Stimulated activated naive CD8-positive, alpha-beta T cell treated with anti-CD3 and anti-CD28 coated beads, Interleukin-15, amount 100 ng/mL, for 72 hours (primary cell): ENCODE data around the gene PDE6B.
A peak's percentile ranks its signal among the peaks of the same experiment; 100 is the strongest.
"Not testable (repeated sequence)": the region's sequence is repeated elsewhere in the genome, so short reads cannot be mapped to it uniquely, and the experiment has no call there.

ENCODE experiments used
- ATAC-seq: fragments of 150-1000 bp; cut with Tn5 transposase; 2 replicates; pipeline ENCODE4 v1.10.0; 2021; ENCODE audit warnings: mild to moderate bottlenecking, moderate library complexity
- DNase-seq, 2 donors: peaks; one replicate each; pipeline ENCODE4 v3.0.0; 2021 to 2022
- H3K27ac Mint-ChIP-seq, 2 donors: one replicate each; pipeline ENCODE4 v1.8.0; 2022; ENCODE audit warnings: mild to moderate bottlenecking in 2 of 2, mixed read lengths in 2 of 2, moderate library complexity in 2 of 2
- H3K27me3 Mint-ChIP-seq: one replicate; pipeline ENCODE4 v1.8.0; 2022; ENCODE audit warnings: mixed read lengths
- H3K4me1 Mint-ChIP-seq: one replicate; pipeline ENCODE4 v1.8.0; 2022; ENCODE audit warnings: mild to moderate bottlenecking, mixed read lengths
- H3K4me3 Mint-ChIP-seq, 2 donors: one replicate each; pipeline ENCODE4 v1.8.0; 2022; ENCODE audit warnings: mild to moderate bottlenecking in 2 of 2, mixed read lengths in 2 of 2, moderate library complexity in 1 of 2
- H3K9me3 Mint-ChIP-seq, 2 donors: one replicate each; pipeline ENCODE4 v1.8.0; 2022; ENCODE audit warnings: mixed read lengths in 2 of 2

The PDE6B gene

DNA sequence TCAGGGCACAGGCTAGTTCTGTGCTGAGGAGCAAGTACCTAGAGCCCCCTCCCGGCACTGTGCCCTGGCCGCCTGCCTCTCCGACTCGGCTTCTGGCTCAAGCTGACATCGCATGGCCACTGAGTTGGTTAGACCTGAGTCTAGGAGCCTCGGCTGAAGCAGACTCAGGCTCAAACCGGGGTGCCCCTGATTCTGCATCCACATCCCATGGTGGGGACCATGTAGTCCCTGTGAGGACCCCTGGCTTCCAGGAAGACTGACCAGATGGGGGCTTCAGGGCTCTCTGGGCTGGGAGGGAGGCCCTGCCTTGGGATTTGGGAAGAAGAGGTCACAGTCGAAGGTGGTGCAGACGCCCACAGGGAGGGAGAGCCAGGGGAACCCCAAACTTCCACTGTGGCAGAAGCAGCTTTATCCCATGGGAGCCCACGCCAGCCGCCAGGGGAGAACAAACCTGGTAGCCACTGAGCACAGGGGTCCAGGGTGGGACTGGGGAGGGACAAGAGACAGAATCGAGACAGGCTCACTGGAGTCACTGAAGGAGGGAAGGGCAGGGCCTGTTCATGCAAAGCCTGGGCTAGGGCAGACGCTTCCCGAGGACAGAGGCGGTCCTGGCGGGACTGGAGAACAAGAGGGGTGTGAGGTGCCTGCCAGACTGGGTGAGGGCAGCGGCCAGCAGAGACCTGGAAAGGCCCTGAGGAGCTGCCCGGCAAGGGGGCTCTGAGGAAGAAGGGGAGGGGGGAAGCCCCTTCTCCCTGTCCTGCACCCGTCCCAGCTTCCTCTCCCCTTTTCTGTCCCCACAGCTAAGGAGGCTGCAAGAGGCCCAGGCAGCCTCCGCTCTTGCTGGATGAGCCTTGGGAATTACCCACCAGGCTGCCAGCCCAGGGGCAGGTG lies 1.1 kb downstream of the PDE6B start:
- ATAC-seq: no peak
- no peak for DNase-seq
- H3K4me3 Mint-ChIP-seq: no peak overlapping the region
- no peaks in the 10 kb centered on the region for H3K4me1 Mint-ChIP-seq
- H3K27me3 Mint-ChIP-seq: peaks cover 32% of the 10 kb centered on the region
- H3K27ac Mint-ChIP-seq: no peak overlapping the region
- H3K9me3 Mint-ChIP-seq: peaks cover 4 to 5% of the 10 kb centered on the region in 2 donors

DNA sequence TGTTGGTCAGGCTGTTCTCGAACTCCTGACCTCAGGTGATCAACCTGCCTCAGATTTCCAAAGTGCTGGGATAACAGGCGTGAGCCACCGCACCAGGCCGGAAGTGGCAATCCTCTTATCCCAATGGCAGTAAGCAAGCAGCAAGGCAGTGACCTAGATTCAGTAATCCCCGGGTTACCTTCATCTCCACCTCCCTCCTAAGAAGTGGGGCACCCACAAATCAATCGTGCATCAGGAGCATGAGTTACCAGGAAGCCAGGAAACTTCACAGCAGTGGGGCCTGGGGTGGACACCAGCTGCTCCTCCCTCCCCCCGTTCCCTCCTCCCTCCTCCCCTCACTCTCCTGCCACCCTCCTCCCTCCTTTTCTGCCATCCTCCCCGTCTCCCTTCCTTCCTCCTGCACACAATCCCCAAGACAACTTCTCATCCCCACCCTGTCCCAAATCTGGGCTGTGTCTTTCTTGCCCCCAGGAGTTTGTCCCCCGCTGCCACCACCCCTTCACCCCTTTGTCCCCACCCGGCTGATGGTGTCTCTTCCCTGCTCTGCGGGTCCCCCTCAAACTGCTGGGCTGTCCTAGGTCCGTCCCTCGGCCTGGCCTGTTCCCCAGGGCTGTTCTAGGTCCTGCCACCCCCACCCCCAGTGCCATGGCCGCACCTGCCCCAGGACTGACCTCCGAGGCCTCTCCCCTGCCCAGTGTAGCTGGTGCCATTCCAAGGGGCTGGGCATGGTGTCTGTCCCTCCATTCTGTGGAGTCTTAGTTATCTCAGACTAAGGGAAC lies 2.2 kb downstream of the PDE6B start:
- peaks cover 8 to 16% of the 10 kb centered on the region in 2 donors for H3K9me3 Mint-ChIP-seq
- ATAC-seq: no peak
- H3K27ac Mint-ChIP-seq: no peak overlapping the region
- DNase-seq: no peak
- H3K27me3 Mint-ChIP-seq: peaks cover 32% of the 10 kb centered on the region
- H3K4me1 Mint-ChIP-seq: no peaks in the 10 kb centered on the region
- no peak overlapping the region for H3K4me3 Mint-ChIP-seq

DNA sequence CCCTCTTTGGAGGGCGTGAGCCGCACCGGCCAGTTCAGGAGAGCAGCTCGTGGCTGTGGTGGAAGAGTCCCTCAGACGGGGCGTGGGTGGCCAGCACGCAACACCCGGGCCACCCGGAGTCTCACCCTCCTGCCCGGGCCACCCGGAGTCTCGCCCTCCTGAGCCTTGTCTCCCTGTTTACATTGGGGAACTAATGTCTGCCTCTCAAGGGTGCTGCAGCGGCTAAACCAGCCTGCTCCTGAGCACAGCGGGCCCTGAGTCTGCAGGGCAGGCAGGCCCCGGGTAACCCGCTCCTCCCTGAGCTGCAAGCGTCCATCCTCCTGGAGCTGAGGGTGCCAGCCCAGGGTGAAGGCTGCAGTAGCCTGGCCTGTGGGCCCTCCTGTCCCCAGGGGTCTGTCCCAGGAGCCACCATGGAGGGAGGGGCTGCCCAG lies 3.0 kb downstream of the PDE6B start:
- Mint-ChIP-seq H3K27ac (no peak overlapping the region), H3K4me1 (no peaks in the 10 kb centered on the region), H3K27me3 (peaks cover 33% of the 10 kb centered on the region), H3K4me3 (no peak overlapping the region), H3K9me3 (peaks cover 8 to 19% of the 10 kb centered on the region in 2 donors)
- DNase-seq (no peak), ATAC-seq (no peak)

DNA sequence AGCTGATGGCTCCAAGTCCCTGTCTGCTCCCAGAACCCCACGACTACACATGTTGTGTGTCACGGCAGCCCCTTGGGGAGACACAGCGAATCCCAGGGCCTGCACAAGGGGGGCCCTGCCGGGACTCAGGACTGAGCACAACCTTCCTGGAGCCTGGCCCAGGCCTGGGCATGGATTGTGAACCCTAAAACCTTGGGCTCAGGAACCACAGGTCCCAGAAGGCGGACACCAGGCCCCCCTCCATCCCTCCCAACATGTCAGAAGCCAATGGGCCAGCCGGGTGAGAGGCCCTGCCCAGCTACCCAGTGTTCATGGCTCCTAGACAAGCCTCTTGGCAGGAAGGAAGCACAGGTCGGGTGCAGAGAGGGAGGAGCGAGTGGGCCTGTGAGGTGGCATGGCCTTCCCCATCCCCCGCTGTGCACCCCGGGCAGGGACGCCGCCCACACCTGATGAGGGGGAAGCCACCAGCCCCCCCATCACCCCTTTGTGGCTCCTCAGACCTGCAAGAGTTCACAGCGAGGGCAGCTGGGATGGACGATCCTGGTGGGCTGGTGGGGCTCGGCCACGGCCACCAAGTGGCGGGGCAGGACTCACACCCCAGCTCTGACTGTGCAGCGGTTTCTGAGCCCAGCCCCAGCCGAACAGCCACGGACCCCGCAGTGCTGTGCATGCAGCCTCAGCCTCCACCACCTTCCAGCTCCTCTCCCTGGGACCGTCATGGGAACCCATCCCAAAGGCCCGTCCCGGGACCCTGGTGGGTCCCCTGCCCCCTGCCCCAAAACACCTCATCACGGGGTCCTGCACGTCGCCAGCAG lies 3.7 kb downstream of the PDE6B start:
- ATAC-seq: no peak
- H3K27ac Mint-ChIP-seq: no peak overlapping the region
- no peaks in the 10 kb centered on the region for H3K4me1 Mint-ChIP-seq
- peaks cover 38% of the 10 kb centered on the region for H3K27me3 Mint-ChIP-seq
- peaks cover 8 to 19% of the 10 kb centered on the region in 2 donors for H3K9me3 Mint-ChIP-seq
- no peak overlapping the region for H3K4me3 Mint-ChIP-seq
- DNase-seq: no peak

DNA sequence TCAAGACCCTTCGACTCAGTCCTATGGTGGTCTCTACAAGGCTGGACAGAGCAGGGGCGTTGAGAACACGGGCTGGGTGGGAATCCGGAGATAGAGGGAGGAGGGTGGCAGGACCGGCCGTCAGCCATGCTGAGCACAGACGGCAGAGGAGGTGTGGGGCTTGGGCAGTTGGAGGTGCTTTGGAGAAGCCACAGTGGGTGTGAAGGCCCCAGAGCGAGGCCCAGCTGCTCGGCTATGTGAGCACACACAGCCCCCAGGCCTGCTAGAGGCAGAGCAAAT lies 4.2 kb downstream of the PDE6B start:
- no peaks in the 10 kb centered on the region for H3K4me1 Mint-ChIP-seq
- peaks cover 32% of the 10 kb centered on the region for H3K27me3 Mint-ChIP-seq
- DNase-seq: no peak
- ATAC-seq: no peak
- H3K9me3 Mint-ChIP-seq: peaks cover 8 to 19% of the 10 kb centered on the region in 2 donors
- no peak overlapping the region for H3K4me3 Mint-ChIP-seq
- no peak overlapping the region for H3K27ac Mint-ChIP-seq

DNA sequence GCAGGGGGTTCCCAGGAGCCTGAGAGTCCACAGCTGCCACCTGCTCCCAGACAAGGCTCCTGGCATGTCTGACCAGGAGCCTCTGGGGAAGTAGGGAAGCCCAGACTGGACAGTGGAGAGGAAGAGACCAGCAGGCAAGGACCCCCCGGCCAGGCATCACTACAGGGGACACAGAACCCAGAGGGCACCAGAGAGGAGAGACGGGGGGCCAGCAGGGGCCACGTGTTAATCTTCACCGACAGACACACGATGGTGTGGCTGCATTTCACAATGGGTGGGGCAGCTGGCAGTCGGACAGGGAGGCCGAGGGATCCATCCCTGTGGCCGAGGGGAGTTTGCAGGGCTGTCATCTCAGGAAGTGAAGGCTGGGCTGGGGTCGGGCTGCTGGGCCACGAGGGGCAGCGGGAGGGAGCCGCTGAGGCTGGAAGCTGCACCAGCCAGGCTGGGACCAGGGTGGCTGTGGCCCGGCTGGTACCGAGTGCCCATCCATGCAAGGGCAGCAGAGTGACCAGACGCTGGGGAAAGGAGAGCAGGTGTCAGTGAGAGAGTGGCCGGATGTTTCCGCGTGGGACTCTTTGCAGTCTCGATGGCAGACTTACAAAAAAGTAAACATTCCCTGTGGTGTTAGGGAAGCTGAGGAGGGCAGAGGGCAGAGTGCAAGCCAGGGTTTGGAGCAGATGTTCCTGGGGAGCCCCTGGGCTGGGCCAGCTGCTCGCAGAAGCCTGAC lies 4.7 kb downstream of the PDE6B start:
- peaks cover 8 to 19% of the 10 kb centered on the region in 2 donors for H3K9me3 Mint-ChIP-seq
- no peak for DNase-seq

DNA sequence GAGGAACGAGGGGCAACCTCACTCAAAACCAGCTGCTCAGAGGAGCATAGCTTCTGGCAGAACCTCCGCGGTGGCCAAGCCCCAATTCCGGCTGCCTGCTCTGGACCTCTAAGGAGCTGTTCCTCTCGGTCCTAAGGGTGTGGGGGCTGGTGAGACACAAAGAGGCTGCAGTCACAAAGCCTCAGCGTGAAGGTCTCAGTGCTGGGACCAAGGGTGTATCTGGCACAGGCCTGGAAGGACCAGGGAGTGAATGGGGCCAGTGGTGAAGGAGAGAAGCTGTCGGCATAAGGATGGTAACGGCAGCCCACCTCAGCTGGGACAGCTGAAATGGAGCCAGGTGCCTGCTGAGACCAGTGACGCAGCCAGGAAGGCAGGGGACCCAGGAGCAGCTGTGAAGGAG lies 5.3 kb downstream of the PDE6B start:
- peaks cover 30% of the 10 kb centered on the region for H3K27me3 Mint-ChIP-seq
- H3K27ac Mint-ChIP-seq: peak overlapping the region in 1 of 2 donors; percentile 2
- H3K4me1 Mint-ChIP-seq: no peaks in the 10 kb centered on the region
- no peak for ATAC-seq
- no peak overlapping the region for H3K4me3 Mint-ChIP-seq
- no peak for DNase-seq
- H3K9me3 Mint-ChIP-seq: peaks cover 8 to 19% of the 10 kb centered on the region in 2 donors

More for the DNA sequence above, 4.7 kb downstream of the PDE6B start:
- Mint-ChIP-seq H3K27me3 (peaks cover 30% of the 10 kb centered on the region), H3K4me1 (no peaks in the 10 kb centered on the region), H3K4me3 (no peak overlapping the region), H3K27ac (no peak overlapping the region)
- ATAC-seq: no peak

DNA sequence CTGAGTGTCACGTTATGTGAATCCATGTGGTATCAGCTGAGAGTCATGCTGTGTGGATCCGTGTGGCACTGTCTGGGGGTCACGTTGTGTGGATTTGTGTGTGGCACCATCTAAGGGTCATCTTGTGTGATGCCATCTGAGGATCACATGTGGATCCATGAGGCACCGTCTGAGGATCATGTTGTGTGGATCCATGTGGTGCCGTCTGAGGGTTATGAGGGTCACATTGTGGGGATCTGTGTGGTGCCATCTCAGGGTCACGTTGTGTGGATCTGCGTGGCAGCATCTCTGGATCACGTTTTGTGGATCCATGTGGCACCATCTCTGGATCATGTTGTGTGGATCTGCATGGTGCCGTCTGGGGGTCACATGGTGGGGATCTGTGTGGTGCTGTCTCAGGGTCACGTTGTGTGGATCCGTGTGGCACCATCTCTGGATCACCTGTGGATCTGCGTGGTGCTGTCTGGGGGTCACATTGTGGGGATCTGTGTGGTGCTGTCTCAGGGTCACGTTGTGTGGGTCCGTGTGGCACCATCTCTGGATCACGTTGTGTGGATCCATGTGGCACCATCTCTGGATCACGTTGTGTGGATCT lies 6.9 kb downstream of the PDE6B start:
- peaks cover 8 to 19% of the 10 kb centered on the region in 2 donors for H3K9me3 Mint-ChIP-seq

DNA sequence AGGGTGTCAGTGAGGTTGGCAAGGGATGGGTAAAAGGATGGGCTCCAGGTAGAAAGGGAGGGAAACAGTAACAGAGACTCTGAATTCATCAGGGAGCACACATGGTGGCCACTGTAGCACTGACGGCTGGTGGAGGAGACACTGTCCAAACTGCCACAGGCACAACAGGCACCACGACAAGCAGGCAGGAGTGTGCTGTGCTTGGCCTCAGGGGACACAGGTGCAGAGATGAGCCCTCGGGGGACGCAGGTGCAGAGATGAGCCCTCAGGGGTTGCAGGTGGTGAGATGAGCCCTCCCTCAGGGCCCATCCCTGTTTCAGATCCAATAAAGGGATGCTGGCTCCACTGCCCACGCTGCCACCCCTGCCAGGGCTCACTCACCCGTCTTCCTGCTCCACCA lies 7.6 kb downstream of the PDE6B start:
- ATAC-seq (no peak), DNase-seq (no peak)
- peaks cover 8 to 19% of the 10 kb centered on the region in 2 donors for H3K9me3 Mint-ChIP-seq
- H3K4me3 Mint-ChIP-seq: no peak overlapping the region
- H3K27ac Mint-ChIP-seq: no peak overlapping the region
- H3K27me3 Mint-ChIP-seq: peaks cover 36% of the 10 kb centered on the region
- no peaks in the 10 kb centered on the region for H3K4me1 Mint-ChIP-seq

More for the DNA sequence above, 6.9 kb downstream of the PDE6B start:
- Mint-ChIP-seq H3K4me3 (no peak overlapping the region), H3K27ac (no peak overlapping the region), H3K27me3 (peaks cover 29% of the 10 kb centered on the region), H3K4me1 (no peaks in the 10 kb centered on the region)
- DNase-seq (no peak), ATAC-seq (no peak)

DNA sequence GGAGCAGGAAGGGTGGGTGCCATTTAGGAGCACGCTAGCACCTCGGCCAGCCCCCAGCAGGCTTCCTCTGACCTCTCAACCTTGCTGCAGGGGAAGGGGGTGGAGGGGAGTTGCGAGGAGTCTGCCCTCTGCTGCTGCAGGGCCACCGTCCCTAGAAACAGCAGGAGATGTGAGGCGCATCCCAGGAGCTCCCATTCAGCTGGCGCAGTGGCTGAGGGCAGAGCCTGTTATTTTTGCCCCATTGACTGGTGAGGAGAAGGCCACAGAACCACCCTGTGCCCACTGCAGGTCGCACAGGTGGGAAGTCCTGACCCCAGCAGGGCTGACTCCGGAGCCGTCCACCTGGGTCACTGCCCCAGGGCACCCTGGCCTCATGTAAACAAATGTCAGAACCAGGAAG lies 8.0 kb downstream of the PDE6B start:
- H3K4me3 Mint-ChIP-seq: no peak overlapping the region
- no peaks in the 10 kb centered on the region for H3K4me1 Mint-ChIP-seq
- ATAC-seq: no peak
- no peak overlapping the region for H3K27ac Mint-ChIP-seq
- DNase-seq: no peak
- H3K9me3 Mint-ChIP-seq: peaks cover 8 to 19% of the 10 kb centered on the region in 2 donors
- H3K27me3 Mint-ChIP-seq: peaks cover 40% of the 10 kb centered on the region

DNA sequence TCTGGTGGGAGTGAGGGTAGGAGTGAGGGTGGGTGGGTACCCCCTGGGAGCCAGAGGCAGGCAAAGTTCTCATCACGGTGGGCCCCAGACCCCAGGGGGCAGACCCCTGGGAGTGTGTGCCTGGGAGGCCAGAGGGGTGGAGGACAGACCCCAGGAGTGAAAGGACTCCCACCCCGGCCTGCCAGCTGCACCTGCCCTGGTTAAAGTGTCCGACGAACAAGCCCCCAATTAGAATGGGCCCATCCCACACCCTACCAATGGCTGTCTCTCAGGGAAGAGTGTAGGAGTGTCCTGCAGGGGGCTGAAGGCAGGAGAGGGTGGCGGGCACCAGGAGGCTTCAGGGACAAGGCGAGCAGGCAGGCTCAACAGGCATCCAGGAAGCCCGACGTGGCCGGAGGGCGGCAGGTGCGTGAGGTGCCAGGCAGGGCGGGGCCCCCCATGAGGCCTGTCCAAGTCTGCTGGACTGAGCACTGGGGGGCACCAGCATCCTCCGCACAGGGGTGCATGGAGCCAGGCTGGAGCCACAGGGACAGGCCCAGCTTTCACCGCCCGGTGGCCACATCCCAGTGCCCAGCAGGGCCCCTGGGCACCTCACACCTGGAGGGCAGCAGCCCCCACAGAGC lies 8.7 kb downstream of the PDE6B start:
- Mint-ChIP-seq H3K9me3 (peaks cover 8 to 19% of the 10 kb centered on the region in 2 donors), H3K27me3 (peaks cover 47% of the 10 kb centered on the region), H3K4me1 (no peaks in the 10 kb centered on the region), H3K4me3 (no peak overlapping the region), H3K27ac (no peak overlapping the region)
- DNase-seq: no peak
- ATAC-seq: peak; percentile 39

DNA sequence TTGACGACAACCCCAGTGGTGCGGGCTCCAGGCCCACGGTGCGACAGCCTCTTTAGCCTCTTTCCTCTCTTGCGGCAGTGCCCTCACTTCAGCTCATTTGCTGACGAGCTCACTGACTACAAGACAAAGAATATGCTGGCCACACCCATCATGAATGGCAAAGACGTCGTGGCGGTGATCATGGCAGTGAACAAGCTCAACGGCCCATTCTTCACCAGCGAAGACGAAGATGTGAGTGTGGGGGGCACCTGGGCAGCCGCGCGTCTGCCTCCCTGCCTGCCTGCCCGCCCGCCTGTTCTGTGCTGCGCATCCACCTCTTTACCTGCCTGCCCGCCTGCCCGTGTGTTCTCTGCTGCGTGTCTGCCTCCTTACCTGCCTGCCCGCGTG lies 9.2 kb downstream of the PDE6B start:
- H3K9me3 Mint-ChIP-seq: peaks cover 8 to 19% of the 10 kb centered on the region in 2 donors
- no peak overlapping the region for H3K4me3 Mint-ChIP-seq
- H3K27ac Mint-ChIP-seq: no peak overlapping the region
- peaks cover 49% of the 10 kb centered on the region for H3K27me3 Mint-ChIP-seq
- no peak for ATAC-seq
- H3K4me1 Mint-ChIP-seq: no peaks in the 10 kb centered on the region
- DNase-seq: no peak

DNA sequence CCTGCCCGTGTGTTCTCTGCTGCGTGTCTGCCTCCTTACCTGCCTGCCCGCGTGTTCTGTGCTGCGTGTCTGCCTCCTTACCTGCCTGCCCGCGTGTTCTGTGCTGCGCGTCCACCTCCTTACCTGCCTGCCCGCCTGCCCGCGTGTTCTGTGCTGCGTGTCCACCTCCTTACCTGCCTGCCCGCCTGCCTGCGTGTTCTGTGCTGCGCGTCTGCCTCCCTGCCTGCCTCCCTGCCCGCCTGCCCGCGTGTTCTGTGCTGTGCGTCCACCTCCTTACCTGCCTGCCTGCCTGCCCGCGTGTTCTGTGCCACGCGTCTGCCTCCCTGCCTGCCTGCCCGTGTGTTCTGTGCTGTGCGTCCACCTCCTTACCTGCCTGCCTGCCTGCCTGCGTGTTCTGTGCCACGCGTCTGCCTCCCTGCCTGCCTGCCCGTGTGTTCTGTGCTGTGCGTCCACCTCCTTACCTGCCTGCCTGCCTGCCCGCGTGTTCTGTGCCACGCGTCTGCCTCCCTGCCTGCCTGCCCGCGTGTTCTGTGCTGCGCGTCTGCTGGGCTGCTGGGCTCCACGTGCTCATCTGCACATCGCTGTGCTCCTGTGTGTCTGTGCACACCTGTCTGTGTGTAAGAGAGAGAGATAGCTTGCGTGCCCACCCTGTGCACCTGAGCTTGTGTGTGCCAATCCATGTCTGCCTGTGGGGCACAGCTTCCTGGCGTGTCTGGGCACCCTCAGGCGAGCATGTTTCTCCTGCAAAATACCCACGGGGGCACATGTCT lies 9.9 kb downstream of the PDE6B start:
- not testable (repeated sequence) for H3K4me1 Mint-ChIP-seq

More for the DNA sequence above, 9.9 kb downstream of the PDE6B start:
- ATAC-seq, H3K4me3 Mint-ChIP-seq, DNase-seq, H3K27ac Mint-ChIP-seq: not testable (repeated sequence)
- Mint-ChIP-seq H3K27me3 (peaks cover 46% of the 10 kb centered on the region), H3K9me3 (peaks cover 8 to 19% of the 10 kb centered on the region in 2 donors)
